ENCODE measurements around the gene CRYBA4.

DNA sequence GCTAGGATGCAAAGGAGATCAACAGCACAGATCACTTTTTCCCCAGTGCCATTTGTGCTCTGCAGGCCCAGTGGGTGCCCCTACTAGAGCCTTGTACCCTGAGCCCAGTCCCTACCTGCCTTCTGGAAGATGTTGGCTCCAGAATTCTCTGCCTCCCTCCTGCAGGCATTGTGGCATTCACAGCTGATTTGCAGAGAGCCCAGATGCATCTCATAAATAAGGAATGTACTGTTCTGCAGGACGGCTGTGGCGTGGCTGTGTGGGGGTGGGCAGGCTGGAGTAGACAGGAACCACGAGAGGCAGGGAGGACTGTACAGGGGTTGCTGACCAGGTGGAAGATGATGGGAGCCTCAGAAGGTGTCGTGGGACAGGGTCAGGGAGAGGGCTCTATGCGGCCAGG is 24.4 kb downstream of the CRYBA4 start:
- TF ChIP-seq, protein P1, sequence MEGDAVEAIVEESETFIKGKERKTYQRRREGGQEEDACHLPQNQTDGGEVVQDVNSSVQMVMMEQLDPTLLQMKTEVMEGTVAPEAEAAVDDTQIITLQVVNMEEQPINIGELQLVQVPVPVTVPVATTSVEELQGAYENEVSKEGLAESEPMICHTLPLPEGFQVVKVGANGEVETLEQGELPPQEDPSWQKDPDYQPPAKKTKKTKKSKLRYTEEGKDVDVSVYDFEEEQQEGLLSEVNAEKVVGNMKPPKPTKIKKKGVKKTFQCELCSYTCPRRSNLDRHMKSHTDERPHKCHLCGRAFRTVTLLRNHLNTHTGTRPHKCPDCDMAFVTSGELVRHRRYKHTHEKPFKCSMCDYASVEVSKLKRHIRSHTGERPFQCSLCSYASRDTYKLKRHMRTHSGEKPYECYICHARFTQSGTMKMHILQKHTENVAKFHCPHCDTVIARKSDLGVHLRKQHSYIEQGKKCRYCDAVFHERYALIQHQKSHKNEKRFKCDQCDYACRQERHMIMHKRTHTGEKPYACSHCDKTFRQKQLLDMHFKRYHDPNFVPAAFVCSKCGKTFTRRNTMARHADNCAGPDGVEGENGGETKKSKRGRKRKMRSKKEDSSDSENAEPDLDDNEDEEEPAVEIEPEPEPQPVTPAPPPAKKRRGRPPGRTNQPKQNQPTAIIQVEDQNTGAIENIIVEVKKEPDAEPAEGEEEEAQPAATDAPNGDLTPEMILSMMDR (IDR thresholded peaks at IDR 0.05): no peak
- TF ChIP-seq, protein P2, sequence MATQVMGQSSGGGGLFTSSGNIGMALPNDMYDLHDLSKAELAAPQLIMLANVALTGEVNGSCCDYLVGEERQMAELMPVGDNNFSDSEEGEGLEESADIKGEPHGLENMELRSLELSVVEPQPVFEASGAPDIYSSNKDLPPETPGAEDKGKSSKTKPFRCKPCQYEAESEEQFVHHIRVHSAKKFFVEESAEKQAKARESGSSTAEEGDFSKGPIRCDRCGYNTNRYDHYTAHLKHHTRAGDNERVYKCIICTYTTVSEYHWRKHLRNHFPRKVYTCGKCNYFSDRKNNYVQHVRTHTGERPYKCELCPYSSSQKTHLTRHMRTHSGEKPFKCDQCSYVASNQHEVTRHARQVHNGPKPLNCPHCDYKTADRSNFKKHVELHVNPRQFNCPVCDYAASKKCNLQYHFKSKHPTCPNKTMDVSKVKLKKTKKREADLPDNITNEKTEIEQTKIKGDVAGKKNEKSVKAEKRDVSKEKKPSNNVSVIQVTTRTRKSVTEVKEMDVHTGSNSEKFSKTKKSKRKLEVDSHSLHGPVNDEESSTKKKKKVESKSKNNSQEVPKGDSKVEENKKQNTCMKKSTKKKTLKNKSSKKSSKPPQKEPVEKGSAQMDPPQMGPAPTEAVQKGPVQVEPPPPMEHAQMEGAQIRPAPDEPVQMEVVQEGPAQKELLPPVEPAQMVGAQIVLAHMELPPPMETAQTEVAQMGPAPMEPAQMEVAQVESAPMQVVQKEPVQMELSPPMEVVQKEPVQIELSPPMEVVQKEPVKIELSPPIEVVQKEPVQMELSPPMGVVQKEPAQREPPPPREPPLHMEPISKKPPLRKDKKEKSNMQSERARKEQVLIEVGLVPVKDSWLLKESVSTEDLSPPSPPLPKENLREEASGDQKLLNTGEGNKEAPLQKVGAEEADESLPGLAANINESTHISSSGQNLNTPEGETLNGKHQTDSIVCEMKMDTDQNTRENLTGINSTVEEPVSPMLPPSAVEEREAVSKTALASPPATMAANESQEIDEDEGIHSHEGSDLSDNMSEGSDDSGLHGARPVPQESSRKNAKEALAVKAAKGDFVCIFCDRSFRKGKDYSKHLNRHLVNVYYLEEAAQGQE (IDR thresholded peaks at IDR 0.05; ENCODE audit: insufficient read depth in 1 of 2, low read depth in 2 of 2, low read length in 1 of 2): no peak
- TF ChIP-seq POLR2AphosphoS5 (IDR thresholded peaks at IDR 0.05; ENCODE audit: low read depth, low read length): no peak
